GM08714 (cell line): ENCODE measurements around the gene FAM9C.
A peak's percentile ranks its signal among the peaks of the same experiment; 100 is the strongest.
"Not testable (repeated sequence)": the region's sequence is repeated elsewhere in the genome, so short reads cannot be mapped to it uniquely, and the experiment has no call there.

Experiments used
- H3K4me3 ChIP-seq: fragments of 200-500 bp; sonication (Bioruptor generic); 2 replicates; pipeline ENCODE4 v1.5.1; 2014; ENCODE audit warnings: mild to moderate bottlenecking, low read length, inconsistent platforms
- ZNF274 ChIP-seq: IDR thresholded peaks from 2 replicates; pipeline ENCODE4 v1.6.1; 2012; ENCODE audit warnings: mild to moderate bottlenecking, low read depth, low read length

FAM9C gene

GRCh38 chrX:13029637-13029886, 14.9 kb downstream of the FAM9C start:
- no peak overlapping the region for H3K4me3 ChIP-seq
- TF ChIP-seq ZNF274, result no peak

- no peak overlapping the region for H3K4me3 ChIP-seq
- no peak for TF ChIP-seq ZNF274
Observed at GRCh38 chrX:13028871-13029636, 15.4 kb downstream of the FAM9C start.

DNA sequence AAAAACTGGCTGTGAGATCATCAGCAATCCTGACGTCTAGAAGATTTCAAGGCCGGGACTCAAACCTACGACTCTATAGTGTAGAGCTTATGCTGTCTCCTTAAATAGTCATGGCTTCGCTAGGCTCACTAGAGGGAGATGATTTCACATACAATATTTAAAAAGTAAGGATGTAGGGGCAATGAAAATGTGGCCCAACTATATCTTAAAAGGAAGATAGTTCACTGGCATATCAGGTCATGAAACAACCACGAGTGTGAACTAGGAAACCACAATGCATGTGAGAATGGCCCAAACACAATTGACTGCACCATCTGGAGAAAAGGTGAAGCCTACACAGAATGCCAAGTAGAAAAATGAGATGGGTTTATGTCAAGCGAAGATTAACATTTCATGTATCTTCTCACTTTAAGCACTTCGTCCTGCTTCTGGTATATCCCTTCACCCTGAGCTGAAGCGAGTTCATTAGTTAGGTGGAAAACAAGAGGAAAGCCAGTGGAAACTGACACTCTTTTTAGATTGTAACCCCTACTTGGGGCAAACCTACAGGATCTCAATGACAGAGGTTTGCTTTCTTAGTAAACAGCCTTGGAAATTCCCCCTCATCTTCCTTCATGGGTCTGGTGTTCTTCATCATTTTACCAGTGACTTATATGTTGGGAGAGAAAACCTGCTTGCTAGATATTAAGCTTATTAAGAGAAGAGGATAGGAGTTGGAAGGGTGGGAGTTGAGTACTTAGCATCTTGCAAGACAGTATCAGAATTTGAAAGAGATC, 17.4 kb downstream of the FAM9C start:
- no peak for TF ChIP-seq ZNF274

DNA sequence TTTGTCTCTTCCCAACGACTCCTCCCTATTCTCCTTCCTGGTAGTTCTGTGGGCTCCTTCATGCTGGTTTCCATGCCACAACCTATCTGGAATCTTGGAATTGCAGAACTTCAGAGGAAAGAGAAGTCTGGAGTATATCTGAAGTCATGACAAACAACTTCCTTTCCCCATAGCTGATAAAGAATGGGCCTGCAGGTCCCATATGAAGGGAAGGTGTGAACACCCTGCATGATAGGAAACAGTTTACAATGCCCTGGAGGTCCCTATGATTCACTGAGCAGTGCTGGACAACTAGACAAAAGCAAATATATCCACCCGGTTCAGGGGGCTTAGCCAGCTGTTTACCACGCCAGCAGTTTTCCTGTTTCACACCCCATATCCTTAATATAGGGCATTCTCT, 19.4 kb downstream of the FAM9C start:
- no peak for TF ChIP-seq ZNF274

More for the DNA sequence above, 17.4 kb downstream of the FAM9C start:
- no peak overlapping the region for H3K4me3 ChIP-seq

GRCh38 chrX:13023979-13024378, 20.4 kb downstream of the FAM9C start:
- no peak for TF ChIP-seq ZNF274
- H3K4me3 ChIP-seq, result no peak overlapping the region

More for the DNA sequence above, 19.4 kb downstream of the FAM9C start:
- no peak overlapping the region for H3K4me3 ChIP-seq

GRCh38 chrX:13023567-13023966, 20.9 kb downstream of the FAM9C start:
- no peak overlapping the region for H3K4me3 ChIP-seq
- no peak for TF ChIP-seq ZNF274

DNA sequence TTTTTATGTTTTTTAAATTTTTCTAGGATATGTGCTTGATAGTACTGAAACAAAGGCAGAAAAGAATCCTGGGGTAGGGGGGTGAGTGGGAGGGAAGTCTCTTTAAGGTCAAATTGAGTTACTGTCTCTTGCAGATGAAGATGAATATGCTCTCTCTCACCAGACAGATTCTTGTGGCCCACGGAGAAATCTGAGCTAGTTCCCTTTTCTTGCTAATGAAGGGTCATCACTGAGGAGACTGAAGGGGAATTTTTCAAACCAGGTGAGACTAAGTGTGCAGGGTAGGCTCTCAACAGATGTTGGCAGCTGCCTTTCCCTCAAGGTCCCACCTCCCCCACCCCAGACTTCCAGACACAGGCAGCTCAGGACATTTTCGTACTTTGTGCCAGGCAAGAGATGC, 21.5 kb downstream of the FAM9C start:
- no peak for TF ChIP-seq ZNF274
- no peak overlapping the region for H3K4me3 ChIP-seq

GRCh38 chrX:13016731-13017130, 27.7 kb downstream of the FAM9C start:
- H3K4me3 ChIP-seq, result not testable (repeated sequence)

- TF ChIP-seq ZNF274, result no peak
- no peak overlapping the region for H3K4me3 ChIP-seq
Observed at GRCh38 chrX:13015536-13016236, 28.7 kb downstream of the FAM9C start.

GRCh38 chrX:13014111-13015096, 30.0 kb downstream of the FAM9C start:
- no peak overlapping the region for H3K4me3 ChIP-seq
- TF ChIP-seq ZNF274, result no peak

DNA sequence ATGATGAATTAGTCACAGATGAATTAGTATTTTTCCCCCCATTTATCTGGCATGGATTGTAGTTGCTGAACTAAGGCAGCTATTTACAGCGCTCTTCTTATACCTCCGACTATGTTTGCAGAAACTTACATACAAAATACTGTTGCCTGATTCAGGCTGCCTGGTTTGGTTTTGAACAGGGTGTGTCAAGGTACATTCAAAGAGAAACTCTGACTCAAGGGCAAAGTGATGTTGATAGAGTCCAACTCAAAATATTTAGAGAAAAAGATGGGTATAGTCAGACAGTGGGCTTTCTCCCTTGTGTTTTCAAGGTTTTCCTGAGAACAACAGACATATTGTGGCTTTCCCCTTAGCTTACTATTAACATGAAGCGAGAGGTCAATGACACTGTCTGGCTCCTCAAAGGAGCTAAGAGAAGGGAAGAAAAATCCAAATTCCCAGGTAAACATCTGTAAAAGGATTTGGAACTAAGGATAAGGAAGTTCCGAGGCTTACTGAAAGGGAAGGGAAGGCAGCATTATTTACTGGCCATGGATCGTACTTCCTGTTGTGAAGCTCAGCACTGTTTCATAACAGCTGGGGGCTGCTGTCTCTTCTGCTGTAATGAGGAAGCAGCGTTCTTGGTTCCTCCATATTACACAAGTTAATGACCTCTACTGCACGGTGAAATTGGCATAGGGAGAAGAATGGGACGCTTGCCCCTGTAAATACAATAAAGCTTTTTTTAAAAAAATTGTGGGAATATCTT, 30.9 kb downstream of the FAM9C start:
- no peak for TF ChIP-seq ZNF274
- H3K4me3 ChIP-seq, result peak overlapping the region; percentile 24; the same call in 1 of the 2 replicates

GRCh38 chrX:13010546-13010945, 33.9 kb downstream of the FAM9C start:
- H3K4me3 ChIP-seq, result no peak overlapping the region
- TF ChIP-seq ZNF274, result no peak

- no peak overlapping the region for H3K4me3 ChIP-seq
- no peak for TF ChIP-seq ZNF274
Observed at GRCh38 chrX:13009844-13010243, 34.6 kb downstream of the FAM9C start.

DNA sequence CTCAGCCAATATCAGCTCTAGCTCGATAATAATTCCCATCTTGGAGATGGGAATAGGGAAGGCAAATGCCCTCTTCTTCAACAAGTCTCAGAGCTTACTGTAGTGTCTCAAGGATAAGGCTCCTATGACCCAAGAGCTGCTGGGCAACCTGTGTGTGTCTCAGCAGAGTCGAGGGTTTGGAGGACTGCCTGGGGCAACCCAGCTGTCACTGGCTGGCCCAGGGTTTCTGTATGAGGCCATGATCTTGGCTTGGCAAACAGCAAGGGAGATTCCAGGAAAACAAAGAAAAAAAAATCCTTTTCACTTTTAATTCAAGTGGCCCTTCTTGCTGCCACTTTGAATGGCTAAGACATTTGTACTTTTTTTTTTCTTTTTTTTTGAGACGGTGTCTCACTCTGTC, 35.1 kb downstream of the FAM9C start:
- no peak overlapping the region for H3K4me3 ChIP-seq
- no peak for TF ChIP-seq ZNF274
